ENCODE measurements around the gene CCL3.
"Not testable (repeated sequence)": the region's sequence is repeated elsewhere in the genome, so short reads cannot be mapped to it uniquely, and the experiment has no call there.

CCL3 gene

GRCh38 chr17:36127199-36127893, 37.4 kb upstream of the CCL3 start:
- DNase-seq (ENCODE audit: extremely low read depth, low read depth), result no peak
- no peak overlapping the region for H3K4me3 ChIP-seq (replicated peaks; ENCODE audit: low read depth, low read length)
- TF ChIP-seq CTCF (IDR thresholded peaks at IDR 0.05; ENCODE audit: low read depth, low read length, missing control alignments), result no peak

GRCh38 chr17:36124879-36125824, 35.2 kb upstream of the CCL3 start:
- no peak overlapping the region for H3K4me3 ChIP-seq (replicated peaks; ENCODE audit: low read depth, low read length)
- no peak for TF ChIP-seq CTCF (IDR thresholded peaks at IDR 0.05; ENCODE audit: low read depth, low read length, missing control alignments)
- no peak for DNase-seq (ENCODE audit: extremely low read depth, low read depth)

GRCh38 chr17:36123431-36123830, 33.5 kb upstream of the CCL3 start:
- DNase-seq (ENCODE audit: extremely low read depth, low read depth), result no peak

GRCh38 chr17:36121099-36121498, 31.2 kb upstream of the CCL3 start:
- not testable (repeated sequence) for DNase-seq (ENCODE audit: extremely low read depth, low read depth); H3K4me3 ChIP-seq (replicated peaks; ENCODE audit: low read depth, low read length)

More at GRCh38 chr17:36123431-36123830, 33.5 kb upstream of the CCL3 start:
- TF ChIP-seq CTCF (IDR thresholded peaks at IDR 0.05; ENCODE audit: low read depth, low read length, missing control alignments), result no peak
- no peak overlapping the region for H3K4me3 ChIP-seq (replicated peaks; ENCODE audit: low read depth, low read length)

- H3K4me3 ChIP-seq (replicated peaks; ENCODE audit: low read depth, low read length), result no peak overlapping the region
- no peak for DNase-seq (ENCODE audit: extremely low read depth, low read depth)
- no peak for TF ChIP-seq CTCF (IDR thresholded peaks at IDR 0.05; ENCODE audit: low read depth, low read length, missing control alignments)
These were observed 30.3 kb upstream of the CCL3 start for GRCh38 chr17:36120221-36120620.

- H3K4me3 ChIP-seq (replicated peaks; ENCODE audit: low read depth, low read length), result no peak overlapping the region
- no peak for TF ChIP-seq CTCF (IDR thresholded peaks at IDR 0.05; ENCODE audit: low read depth, low read length, missing control alignments)
- DNase-seq (ENCODE audit: extremely low read depth, low read depth), result no peak
These were observed 28.8 kb upstream of the CCL3 start for GRCh38 chr17:36118477-36119353.

Data from HFF-Myc (cell line).